HG03575 (cell line): ENCODE data around the gene SPAG9.

Source experiments
- ATAC-seq: cut with Tn5 transposase; IDR thresholded peaks from one replicate; pipeline ENCODE4 v1.9.1; 2021; ENCODE audit not compliant: unreplicated experiment, insufficient number of reproducible peaks, low FRiP score; ENCODE audit errors: extremely low read depth

The SPAG9 gene

GRCh38 chr17:51012538-51012937 is 108.1 kb downstream of the SPAG9 start:
- no peak for ATAC-seq

GRCh38 chr17:51010173-51010675 is 110.4 kb downstream of the SPAG9 start:
- ATAC-seq, result no peak

DNA sequence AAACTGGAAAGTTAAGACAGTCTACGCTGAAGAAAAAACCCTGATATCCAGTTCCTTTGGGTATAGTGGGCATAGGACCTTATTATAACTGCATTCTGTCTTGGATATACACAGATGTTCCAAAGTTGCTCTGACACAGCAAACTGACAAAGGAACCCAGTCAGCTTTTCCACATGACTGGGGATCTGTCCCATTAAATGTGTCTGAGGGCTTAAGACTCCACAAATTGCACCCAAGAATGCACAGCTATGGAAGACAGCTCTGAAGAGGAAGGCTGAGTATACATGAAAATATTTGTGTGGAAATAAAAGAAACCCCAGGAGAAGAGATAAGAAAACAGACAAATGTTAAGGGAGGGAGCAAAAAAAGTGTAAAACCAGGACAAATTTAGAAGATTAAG is 114.1 kb downstream of the SPAG9 start:
- no peak for ATAC-seq

DNA sequence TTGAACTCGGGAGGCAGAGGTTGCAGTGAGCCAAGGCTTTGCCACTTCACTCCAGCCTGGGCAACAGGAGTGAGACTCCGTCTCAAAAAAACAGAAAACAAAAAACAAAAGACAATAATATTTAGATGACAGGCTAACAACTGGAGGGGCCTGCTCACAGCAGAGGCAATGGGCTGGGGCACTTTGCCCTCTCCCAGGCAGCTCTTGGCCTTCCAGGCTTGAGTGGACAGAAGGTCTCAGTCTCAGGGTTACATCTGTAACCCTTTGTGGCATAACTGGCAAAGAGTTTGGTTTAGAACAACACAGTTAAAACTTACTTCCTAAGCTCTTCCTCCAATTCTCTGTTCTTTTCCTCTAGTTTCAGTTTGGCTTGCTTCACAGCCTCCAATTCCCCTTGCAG is 114.9 kb downstream of the SPAG9 start:
- ATAC-seq, result no peak

DNA sequence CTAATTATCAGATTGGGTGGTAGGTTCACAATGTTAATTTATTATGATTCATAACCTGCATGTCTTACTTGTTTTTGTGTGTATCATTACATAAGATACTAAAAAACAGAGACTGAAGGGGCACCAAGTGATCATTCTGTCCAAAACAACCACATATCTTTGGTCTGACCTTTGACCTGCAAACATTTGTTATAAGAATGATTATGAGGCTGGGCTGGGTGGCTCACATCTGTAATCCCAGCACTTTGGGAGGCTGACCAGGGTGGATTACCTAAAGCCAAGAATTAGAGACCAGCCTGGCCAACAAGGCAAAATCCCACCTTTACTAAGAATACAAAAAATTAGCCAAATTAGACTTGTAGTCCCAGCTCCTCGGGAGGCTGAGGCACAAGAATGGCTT is 116.4 kb downstream of the SPAG9 start:
- ATAC-seq, result no peak

DNA sequence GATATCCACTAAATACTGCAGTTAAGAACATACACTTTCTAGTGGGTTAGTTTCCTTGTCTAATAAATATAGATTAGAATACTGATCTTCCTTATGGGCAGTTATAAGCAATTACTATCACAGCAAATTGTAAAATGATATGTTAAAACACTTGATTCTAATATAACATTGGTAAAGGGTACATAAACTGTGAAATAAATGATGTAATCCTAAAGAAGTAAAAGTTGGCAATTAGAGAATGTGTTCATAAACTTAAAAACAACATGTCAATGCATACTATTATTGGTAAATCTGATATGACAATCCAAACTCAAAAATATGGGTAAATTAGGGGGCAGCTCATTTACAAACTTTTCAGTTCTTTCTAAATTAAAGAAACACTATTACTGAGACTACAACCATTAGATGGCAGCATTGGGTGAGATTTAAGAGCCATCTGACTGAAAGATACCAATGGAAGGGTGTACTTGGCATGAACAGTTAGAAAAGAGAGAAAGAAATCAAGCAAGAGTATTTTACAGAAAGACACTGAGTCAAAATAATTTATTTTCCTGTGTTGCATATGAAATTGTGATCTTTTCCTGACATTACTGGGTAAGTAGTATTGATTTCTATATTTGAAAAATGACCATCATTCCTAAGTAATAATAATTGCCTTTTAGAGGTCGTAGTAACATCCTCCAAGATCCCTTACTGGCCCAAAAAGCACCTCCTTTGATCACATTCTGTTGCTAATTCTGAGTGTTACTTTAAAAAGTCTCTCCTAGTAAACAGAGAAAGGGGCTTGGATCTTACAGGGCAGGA is 119.6 kb downstream of the SPAG9 start:
- ATAC-seq, result no peak

DNA sequence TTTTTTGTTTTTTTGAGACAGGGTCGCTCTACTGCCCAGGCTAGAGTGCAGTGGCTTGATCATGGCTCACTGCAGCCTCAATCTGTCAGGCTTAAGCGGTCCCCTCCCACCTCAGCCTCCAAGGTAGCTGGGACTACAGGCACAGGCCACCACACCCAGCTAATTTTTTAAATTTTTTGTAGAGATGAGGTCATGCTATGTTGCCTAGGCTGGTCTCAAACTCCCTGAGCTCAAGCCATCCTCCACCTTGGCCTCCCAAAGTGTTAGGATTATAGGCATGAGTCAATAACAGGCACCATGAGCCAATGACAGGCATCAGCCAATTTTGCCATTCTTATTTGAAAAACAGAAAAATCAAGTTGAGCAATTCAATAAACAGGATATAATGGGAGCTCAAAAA is 125.0 kb downstream of the SPAG9 start:
- no peak for ATAC-seq

GRCh38 chr17:50993544-50993943 is 127.1 kb downstream of the SPAG9 start:
- ATAC-seq, result no peak

- no peak for ATAC-seq
These were observed 131.5 kb downstream of the SPAG9 start for GRCh38 chr17:50989149-50989548.

DNA sequence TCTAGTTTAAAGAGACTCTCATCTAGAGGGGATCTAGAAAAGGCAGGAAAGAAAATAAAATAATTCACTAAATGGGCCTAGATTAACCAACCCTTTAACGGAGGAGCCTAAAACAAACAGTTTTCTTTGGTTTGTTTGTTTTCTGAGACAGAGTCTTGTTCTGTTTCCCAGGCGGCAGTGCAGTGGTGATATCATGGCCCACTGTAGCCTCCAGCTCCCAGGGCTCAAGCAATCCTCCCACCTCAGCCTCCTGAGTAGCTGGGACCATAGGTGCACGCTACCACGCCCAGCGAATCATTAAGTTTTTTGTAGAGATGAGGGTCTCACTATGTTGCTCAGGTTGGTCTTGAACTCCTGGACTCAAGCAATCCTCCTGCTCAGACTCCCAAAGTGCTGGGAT is 132.2 kb downstream of the SPAG9 start:
- no peak for ATAC-seq

DNA sequence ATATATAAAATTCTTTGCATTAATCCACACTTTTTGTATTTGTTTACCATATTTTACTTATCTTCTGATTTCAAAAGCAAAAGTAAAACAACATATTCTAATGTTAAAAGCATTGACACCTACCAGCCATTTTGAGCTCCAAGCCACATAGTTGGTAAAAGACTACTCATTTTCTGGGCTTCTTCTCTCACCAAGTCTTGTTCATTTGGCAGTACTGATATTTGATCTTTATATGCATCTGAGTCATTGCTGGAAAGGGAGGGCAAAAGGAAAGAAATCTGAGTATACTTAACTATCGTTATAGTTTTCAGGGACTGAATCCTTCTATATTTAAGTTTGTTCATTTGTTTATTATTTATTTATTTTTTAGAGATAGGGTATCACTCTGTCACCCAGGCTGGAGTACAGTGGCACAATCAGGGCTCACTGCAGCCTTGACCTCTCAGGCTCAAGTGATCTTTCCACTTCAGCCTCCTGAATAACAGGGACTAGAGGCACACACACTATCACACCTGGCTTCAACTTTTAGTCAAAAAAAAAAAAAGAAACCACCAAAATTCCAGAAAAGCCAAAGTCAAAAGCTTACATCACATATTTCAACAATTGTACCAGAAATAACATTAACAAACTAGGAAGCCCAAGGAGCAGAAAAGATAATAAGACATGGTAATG is 133.5 kb downstream of the SPAG9 start:
- no peak for ATAC-seq

- no peak for ATAC-seq
These were observed 139.4 kb downstream of the SPAG9 start for GRCh38 chr17:50981279-50981678.

- ATAC-seq, result no peak
These were observed 141.1 kb downstream of the SPAG9 start for GRCh38 chr17:50979524-50979927.

DNA sequence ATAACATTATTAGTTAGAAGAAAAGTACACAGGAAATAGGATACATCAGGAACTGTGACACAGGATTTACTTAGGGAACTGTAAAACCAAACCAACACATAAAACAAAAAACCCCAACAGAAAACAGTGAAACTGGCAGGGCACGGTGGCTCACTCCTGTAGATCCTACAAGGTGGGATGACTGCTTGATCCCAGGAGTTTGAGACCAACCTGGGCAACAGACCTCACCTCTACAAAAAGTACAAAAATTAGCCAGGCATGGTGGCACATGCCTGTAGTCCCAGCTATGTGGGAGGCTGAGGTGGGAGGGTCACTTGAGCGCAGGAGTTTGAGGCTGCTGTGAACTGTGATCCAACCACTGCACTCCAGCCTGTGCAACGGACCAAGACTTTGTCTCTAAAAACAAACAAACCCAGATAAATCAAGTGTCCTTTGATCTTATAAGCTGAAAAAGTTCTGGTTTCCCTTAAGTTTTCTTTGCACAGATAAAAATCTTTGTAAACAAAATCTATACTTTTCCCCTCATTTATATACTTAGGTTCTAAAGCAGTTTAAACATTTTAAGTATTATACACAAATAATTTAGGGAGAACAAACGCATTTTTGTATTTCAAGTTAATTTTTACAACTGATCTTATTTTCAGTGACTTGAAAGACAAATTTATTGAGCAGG is 143.0 kb downstream of the SPAG9 start:
- ATAC-seq, result no peak

DNA sequence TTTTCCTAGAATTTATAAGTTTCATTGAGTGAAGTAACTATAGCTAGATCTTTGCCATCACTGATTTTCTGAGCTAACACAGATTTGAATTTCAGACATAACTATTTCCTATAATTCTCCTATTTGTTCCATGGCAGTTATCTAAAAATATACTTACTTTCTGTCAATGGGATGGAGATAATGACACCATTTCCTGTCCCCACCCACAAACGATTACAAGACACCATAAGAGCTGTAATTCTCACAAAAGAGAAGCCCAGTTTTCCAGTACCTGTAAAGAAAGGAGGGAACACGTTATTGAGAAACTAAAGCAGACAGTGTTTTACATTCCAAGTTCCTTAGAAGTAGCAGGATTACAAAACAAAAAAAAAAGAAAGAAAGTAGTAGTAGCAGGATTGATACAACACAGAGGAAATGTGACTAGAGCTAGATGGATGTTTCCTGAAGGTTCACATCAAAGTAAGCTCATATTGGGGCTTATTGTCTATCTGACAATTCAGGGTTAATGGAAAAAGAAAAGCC is 143.7 kb downstream of the SPAG9 start:
- ATAC-seq, result no peak

DNA sequence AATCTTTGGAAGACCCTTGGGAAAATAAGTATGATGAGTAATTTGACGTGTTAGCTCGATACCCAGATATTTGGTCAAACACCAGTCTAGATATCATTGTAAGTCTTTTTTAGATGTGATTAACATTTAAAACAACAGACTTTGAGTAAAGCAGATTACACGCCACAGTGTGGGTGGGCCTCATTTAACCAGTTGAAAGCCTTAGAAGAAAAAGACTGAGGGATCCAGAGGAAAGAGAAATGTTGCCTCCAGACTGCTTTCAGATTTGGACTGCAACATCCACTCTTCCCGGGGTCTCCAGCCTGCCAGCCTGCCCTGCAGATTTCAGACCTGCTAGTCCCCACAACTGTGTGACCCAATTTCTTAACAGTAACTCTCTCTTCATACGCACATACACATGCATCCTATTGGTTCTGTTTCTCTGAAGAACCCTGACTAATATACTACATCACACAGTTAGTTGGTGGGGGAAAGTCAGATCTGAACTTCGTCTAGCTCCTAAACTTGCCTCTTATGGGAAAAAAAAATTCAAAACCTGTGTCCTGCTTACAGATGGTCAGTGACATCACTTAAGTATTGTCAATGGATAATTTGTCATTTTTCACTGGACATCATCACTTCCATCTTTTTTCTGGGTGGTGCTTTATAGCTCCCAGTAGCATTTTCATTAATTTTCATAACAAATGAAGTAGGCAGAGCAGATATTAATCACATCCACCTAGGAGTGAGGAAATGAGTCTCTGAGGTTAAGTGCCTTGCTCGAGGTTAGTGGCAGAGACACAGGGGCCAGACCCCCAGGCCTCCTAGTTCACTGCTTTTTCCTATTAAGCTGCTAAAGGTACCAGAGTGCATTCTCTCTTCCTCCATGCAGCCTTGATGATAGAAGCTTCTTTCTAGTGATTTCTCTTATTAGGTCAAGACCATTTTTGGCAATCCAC is 146.8 kb downstream of the SPAG9 start:
- no peak for ATAC-seq

DNA sequence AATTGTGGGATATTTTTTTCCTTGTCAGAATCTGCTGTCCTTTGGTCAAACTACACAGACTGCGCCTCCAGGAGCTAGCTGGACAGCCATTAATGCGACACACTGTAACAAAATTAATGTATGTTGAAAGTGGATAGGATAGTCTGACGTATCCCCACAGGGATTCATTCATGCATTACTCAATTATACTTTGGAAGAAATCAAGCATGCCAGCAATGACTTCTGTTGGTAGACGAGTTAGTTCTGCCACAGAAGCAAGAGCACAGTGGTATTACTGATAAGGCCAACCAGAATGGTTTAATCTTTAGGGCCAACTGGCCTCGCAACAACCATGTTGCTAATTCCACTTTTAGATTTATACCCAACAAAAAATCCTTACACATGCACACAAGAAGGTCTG is 148.1 kb downstream of the SPAG9 start:
- no peak for ATAC-seq

DNA sequence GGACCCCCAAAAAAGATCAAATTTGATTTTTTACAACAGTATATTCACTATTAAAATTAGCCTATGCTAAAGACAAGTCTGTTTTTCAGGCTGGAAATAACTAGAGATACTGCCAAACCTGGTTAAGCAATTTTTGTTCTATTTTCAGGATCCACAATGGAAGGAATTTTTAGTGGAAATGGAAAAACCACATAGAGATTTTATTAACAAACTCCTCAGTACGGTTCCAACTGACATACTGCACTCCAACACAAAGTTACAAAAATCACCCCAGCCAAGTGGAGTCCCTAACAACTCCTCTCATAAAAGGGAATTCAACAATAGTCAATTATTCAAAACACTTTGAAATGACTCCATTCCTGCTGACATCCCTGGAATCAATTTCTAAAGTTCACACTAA is 152.9 kb downstream of the SPAG9 start:
- ATAC-seq, result no peak

GRCh38 chr17:50966163-50966666 is 154.5 kb downstream of the SPAG9 start:
- no peak for ATAC-seq
